Astrocyte (in vitro differentiated cells and primary cell): ENCODE results near the gene NAP1L4.

Experiments used
- CTCF ChIP-seq: IDR thresholded peaks from 2 replicates; pipeline ENCODE4 v1.5.1; 2011; ENCODE audit warnings: low read depth, mild to moderate bottlenecking, inconsistent platforms, low read length, moderate library complexity; ENCODE audit not compliant: insufficient read depth
- EZH2 ChIP-seq: IDR thresholded peaks from 2 replicates; pipeline ENCODE4 v1.6.1; 2012; ENCODE audit warnings: mild to moderate bottlenecking, low read length, inconsistent platforms; ENCODE audit not compliant: insufficient read depth

- TF ChIP-seq CTCF, result no peak
- TF ChIP-seq EZH2, result no peak
Measured at GRCh38 chr11:2926611-2927051, 65.5 kb downstream of the NAP1L4 start.
